Keratinocyte (primary cell): ENCODE measurements around the gene TIPRL. TPM values are rescaled to one million over a fixed set of nuclear protein-coding genes. Genes with fewer than 3 reads are reported as not detected.
A peak's percentile ranks its signal among the peaks of the same experiment; 100 is the strongest.

Experiments
- DNase-seq: peaks from one replicate; pipeline ENCODE4 v3.0.0-alpha.2; 2011; ENCODE audit warnings: low read depth, missing footprints, low spot score
- FAIRE-seq: peaks from 2 replicates; lab custom pipeline; 2011; peaks lifted over from hg19 to GRCh38; lab: Jason Lieb, UNC
- H2AFZ ChIP-seq: 2 replicates; pipeline ENCODE4 v1.6.0; 2012; ENCODE audit warnings: low read length, control low read depth, inconsistent platforms; ENCODE audit not compliant: control insufficient read depth
- H3K27ac ChIP-seq: 2 replicates; pipeline ENCODE4 v1.5.1; 2011; ENCODE audit warnings: low read length; ENCODE audit not compliant: control insufficient read depth, insufficient read depth
- H3K27me3 ChIP-seq: 3 replicates; pipeline ENCODE4 v1.6.0; 2011; ENCODE audit warnings: low read length; ENCODE audit not compliant: control insufficient read depth, insufficient read depth; ENCODE audit errors: extremely low read depth
- H3K36me3 ChIP-seq, 2 experiments: 2 replicates in 1 of 2; 3 replicates in 1 of 2; pipeline ENCODE4 v1.5.1; 2011; ENCODE audit warnings: low read length in 2 of 2, mild to moderate bottlenecking in 1 of 2; ENCODE audit not compliant: control insufficient read depth in 2 of 2, insufficient read depth in 2 of 2; ENCODE audit errors: extremely low read depth in 1 of 2
- H3K4me1 ChIP-seq: 3 replicates; pipeline ENCODE4 v1.5.1; 2011; ENCODE audit warnings: low read length; ENCODE audit not compliant: control insufficient read depth, insufficient read depth; ENCODE audit errors: extremely low read depth
- H3K4me2 ChIP-seq: 3 replicates; pipeline ENCODE4 v1.6.0; 2011; ENCODE audit warnings: low read depth, low read length; ENCODE audit not compliant: control insufficient read depth, insufficient read depth; ENCODE audit errors: extremely low read depth
- H3K4me3 ChIP-seq, 3 experiments: fragments of 200-600 bp in 1 of 3; sonication (generic) in 1 of 3; 2 replicates in 2 of 3; 3 replicates in 1 of 3; pipeline ENCODE4 v1.5.1; 2011 to 2016; ENCODE audit warnings: low read length in 3 of 3, mild to moderate bottlenecking in 3 of 3, control low read depth in 2 of 3, inconsistent platforms in 1 of 3, low read depth in 1 of 3, mixed read lengths in 1 of 3, mixed run types in 1 of 3, moderate library complexity in 1 of 3; ENCODE audit not compliant: control insufficient read depth in 2 of 3, insufficient read depth in 2 of 3; ENCODE audit errors: extremely low read depth in 1 of 3
- H3K79me2 ChIP-seq: 2 replicates; pipeline ENCODE4 v1.6.0; 2012; ENCODE audit warnings: low read length; ENCODE audit not compliant: control insufficient read depth, insufficient read depth
- H3K9ac ChIP-seq: 3 replicates; pipeline ENCODE4 v1.6.0; 2011; ENCODE audit warnings: low read length; ENCODE audit not compliant: control insufficient read depth, insufficient read depth; ENCODE audit errors: extremely low read depth
- H3K9me1 ChIP-seq: 3 replicates; pipeline ENCODE4 v1.6.0; 2011; ENCODE audit warnings: low read length; ENCODE audit not compliant: control insufficient read depth, insufficient read depth; ENCODE audit errors: extremely low read depth
- H3K9me3 ChIP-seq: 2 replicates; pipeline ENCODE4 v1.5.1; 2012; ENCODE audit warnings: low read depth, low read length; ENCODE audit not compliant: control insufficient read depth
- H4K20me1 ChIP-seq: 3 replicates; pipeline ENCODE4 v1.6.0; 2011; ENCODE audit warnings: low read length; ENCODE audit not compliant: control insufficient read depth, insufficient read depth; ENCODE audit errors: extremely low read depth
- EZH2 ChIP-seq: IDR thresholded peaks from one replicate; pipeline ENCODE4 v1.6.1; 2012; ENCODE audit warnings: inconsistent platforms, mild to moderate bottlenecking, low read length, moderate library complexity
- dilution Hi-C: fragments of 300-500 bp; cut with MboI; formaldehyde crosslinking; loops from one replicate; pipeline ENCODE4 v1.7.0; 2020; ENCODE audit warnings: low sequenced_read_pairs; ENCODE audit not compliant: extremely low pct_ligation_motif_present
- polyA plus RNA-seq, 5 experiments: library from polyadenylated mRNA; depleted of rRNA in 3 of 5; stranded (reverse) in 3 of 5; stranded (forward) in 1 of 5; unstranded in 1 of 5; fragments of >200 nt; gene quantifications; 1 replicate in 1 of 5; 2 replicates in 3 of 5; 3 replicates in 1 of 5; pipeline versions ENCODE4 v1.2.1 to v1.2.3, GENCODE V29; 2011 to 2012; ENCODE audit warnings: missing spikeins in 2 of 5, low read depth in 1 of 5, low replicate concordance in 1 of 5
- TF ChIP-seq, protein P1 (sequence below), 3 experiments: IDR thresholded peaks in 1 of 3; conservative IDR thresholded peaks in 1 of 3; optimal IDR thresholded peaks in 1 of 3; 2 replicates in 2 of 3; 3 replicates in 1 of 3; pipeline versions ENCODE3 to v1.5.1; 2011; ENCODE audit warnings: low read length in 3 of 3, mild to moderate bottlenecking in 3 of 3, moderate library complexity in 2 of 3, control low read depth in 1 of 3, inconsistent platforms in 1 of 3; ENCODE audit not compliant: insufficient read depth in 2 of 3; ENCODE audit errors: extremely low read depth in 1 of 3

TIPRL gene
- polyA plus RNA-seq, 1 donor (not counting 4 experiments of a cell fraction or from before 2014, with no cell fraction given), result 62.5 TPM

- no peak overlapping the region for H3K9ac ChIP-seq
- H2AFZ ChIP-seq, result no peak overlapping the region
- no peak overlapping the region for H3K4me2 ChIP-seq
- no peak for DNase-seq
- no peaks in the 10 kb centered on the region for H3K36me3 ChIP-seq
- H3K4me1 ChIP-seq, result peaks cover 7% of the 10 kb centered on the region
- dilution Hi-C loops, result no loop called here
- TF ChIP-seq, protein P1, sequence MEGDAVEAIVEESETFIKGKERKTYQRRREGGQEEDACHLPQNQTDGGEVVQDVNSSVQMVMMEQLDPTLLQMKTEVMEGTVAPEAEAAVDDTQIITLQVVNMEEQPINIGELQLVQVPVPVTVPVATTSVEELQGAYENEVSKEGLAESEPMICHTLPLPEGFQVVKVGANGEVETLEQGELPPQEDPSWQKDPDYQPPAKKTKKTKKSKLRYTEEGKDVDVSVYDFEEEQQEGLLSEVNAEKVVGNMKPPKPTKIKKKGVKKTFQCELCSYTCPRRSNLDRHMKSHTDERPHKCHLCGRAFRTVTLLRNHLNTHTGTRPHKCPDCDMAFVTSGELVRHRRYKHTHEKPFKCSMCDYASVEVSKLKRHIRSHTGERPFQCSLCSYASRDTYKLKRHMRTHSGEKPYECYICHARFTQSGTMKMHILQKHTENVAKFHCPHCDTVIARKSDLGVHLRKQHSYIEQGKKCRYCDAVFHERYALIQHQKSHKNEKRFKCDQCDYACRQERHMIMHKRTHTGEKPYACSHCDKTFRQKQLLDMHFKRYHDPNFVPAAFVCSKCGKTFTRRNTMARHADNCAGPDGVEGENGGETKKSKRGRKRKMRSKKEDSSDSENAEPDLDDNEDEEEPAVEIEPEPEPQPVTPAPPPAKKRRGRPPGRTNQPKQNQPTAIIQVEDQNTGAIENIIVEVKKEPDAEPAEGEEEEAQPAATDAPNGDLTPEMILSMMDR (optimal IDR thresholded peaks at IDR 0.05 in 1 of 3, IDR thresholded peaks at IDR 0.05 in 1 of 3, conservative IDR thresholded peaks at IDR 0.05 in 1 of 3; ENCODE audit: extremely low read depth in 1 of 3, insufficient read depth in 2 of 3, low read length in 3 of 3), result no peak
- no peak for TF ChIP-seq EZH2
- no peak overlapping the region for H3K27ac ChIP-seq
- no peaks in the 10 kb centered on the region for H3K79me2 ChIP-seq
- H3K27me3 ChIP-seq, result no peaks in the 10 kb centered on the region
- H3K9me3 ChIP-seq, result no peaks in the 10 kb centered on the region
- no peaks in the 10 kb centered on the region for H3K9me1 ChIP-seq
- no peaks in the 10 kb centered on the region for H4K20me1 ChIP-seq
- H3K4me3 ChIP-seq, result no peak overlapping the region
- no peak for FAIRE-seq
Observed at GRCh38 chr1:168141871-168142385, 36.8 kb upstream of the TIPRL start.

DNA sequence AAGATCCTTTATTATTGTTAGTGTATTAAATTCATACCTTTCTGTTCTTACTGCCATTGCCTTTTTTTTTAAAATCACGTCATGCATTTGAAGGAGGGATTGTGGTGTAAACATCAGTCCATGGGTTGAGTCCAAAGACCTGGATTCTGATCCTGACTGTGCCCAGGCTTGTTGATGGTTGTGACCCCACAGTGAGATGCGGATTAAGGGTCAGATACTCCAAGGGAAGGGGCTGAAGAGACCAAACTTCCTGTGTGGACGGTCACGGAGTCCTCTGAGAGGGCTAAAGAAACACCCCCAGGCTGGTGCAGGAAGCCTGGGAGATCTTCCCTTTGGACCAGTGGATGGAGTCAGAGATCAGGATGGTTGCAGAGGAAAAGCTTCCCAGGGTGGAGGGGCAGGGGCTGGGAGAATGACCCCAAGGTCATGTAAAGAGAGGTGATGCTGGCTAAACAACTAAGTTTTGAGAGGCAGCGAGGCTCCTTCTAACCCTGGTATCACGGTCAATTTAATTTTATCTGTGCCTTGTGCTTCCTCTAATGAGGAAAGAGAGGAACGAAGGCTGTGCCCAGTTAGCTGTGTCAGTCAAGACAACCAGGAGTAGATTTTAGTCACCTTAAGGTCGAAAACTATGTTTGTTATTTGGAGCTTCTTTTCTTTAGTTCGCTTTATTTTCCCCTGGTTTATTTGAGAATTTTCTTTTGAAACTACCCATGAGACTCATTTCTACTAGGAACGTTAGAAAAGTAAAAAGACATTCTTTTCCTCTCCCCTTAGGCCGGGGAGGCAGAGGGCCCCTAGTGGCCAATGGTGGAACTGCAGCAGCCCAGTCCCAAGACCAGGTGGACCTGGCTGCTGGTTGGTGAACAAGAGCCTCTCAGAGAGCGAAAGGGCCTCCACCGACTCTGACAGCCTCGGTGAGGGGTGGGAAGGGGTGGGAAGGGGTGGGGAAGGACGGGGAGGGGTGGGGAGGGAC, 33.3 kb upstream of the TIPRL start:
- no peaks in the 10 kb centered on the region for H3K9me3 ChIP-seq
- no peak overlapping the region for H3K27ac ChIP-seq
- no peaks in the 10 kb centered on the region for H3K36me3 ChIP-seq
- dilution Hi-C loops, result no loop called here
- FAIRE-seq (peak; percentile 46), DNase-seq (no peak)
- no peak overlapping the region for H3K4me3 ChIP-seq
- no peaks in the 10 kb centered on the region for H3K9me1 ChIP-seq
- no peaks in the 10 kb centered on the region for H3K27me3 ChIP-seq
- no peak overlapping the region for H3K4me2 ChIP-seq
- no peaks in the 10 kb centered on the region for H3K79me2 ChIP-seq
- no peak overlapping the region for H2AFZ ChIP-seq
- H3K4me1 ChIP-seq, result no peaks in the 10 kb centered on the region
- no peaks in the 10 kb centered on the region for H4K20me1 ChIP-seq
- no peak overlapping the region for H3K9ac ChIP-seq
- TF ChIP-seq, protein P1 (optimal IDR thresholded peaks at IDR 0.05 in 1 of 3, IDR thresholded peaks at IDR 0.05 in 1 of 3, conservative IDR thresholded peaks at IDR 0.05 in 1 of 3; ENCODE audit: extremely low read depth in 1 of 3, insufficient read depth in 2 of 3, low read length in 3 of 3), result peak; percentile 89 to 97 (median 95)
- TF ChIP-seq EZH2, result no peak
